ENCODE measurements around the gene LYZL6. TPM values are rescaled to one million over a fixed set of nuclear protein-coding genes. Genes with fewer than 3 reads are reported as not detected.

LYZL6 gene
- total RNA-seq, 2 experiments from 2014 or later, result not detected

DNA sequence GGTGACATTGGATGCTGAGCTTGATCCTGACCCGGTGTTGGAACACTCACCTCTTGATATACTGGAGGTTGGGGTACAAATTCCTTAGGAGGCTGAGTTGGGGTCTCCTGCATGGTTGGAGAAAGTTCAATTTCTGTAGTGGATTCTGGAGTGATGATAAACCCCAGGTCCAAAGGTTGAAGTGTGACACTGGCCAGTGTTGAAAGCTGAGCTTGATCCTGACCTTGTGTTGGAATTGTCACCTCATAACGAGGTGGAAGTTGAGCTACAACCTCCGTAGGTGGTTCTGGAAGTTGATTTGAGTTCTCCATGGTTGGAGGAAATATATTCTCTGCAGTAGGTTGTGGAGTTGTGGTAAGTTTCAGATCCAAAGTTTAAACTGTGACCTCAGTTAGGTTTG lies 34.1 kb downstream of the LYZL6 start:
- no peak for TF ChIP-seq CTCF (IDR thresholded peaks at IDR 0.05)
- peaks cover 28% of the 10 kb centered on the region for H3K4me1 ChIP-seq (ENCODE audit: insufficient read depth, low read length)
- no peaks in the 10 kb centered on the region for H3K27me3 Mint-ChIP-seq
- H3K27ac Mint-ChIP-seq, result no peak overlapping the region
- H3K4me3 ChIP-seq (ENCODE audit: low read length), result no peak overlapping the region
- no peaks in the 10 kb centered on the region for H3K36me3 ChIP-seq (ENCODE audit: insufficient read depth, low read length)
- H3K36me3 Mint-ChIP-seq (ENCODE audit: low read depth), result no peaks in the 10 kb centered on the region
- no peak overlapping the region for H3K4me3 Mint-ChIP-seq
- H3K27me3 ChIP-seq (ENCODE audit: control insufficient read depth in 1 of 2, insufficient read depth in 2 of 2, low read length in 2 of 2), result no peaks in the 10 kb centered on the region
- ChIA-PET POLR2A (no interaction called here), CTCF (no interaction called here)
- DNase-seq, result no peak
- intact Hi-C loops (cut with DNase I, micrococcal nuclease), result no loop called here
- ATAC-seq (ENCODE audit: poor library complexity), result no peak
- H3K27ac ChIP-seq (ENCODE audit: low read depth in 1 of 2, low read length in 2 of 2), result no peak overlapping the region
- H3K4me1 Mint-ChIP-seq (ENCODE audit: low read depth), result no peaks in the 10 kb centered on the region
- H3K9me3 Mint-ChIP-seq, result no peaks in the 10 kb centered on the region
- H3K9me3 ChIP-seq (ENCODE audit: control insufficient read depth in 1 of 2, insufficient read depth in 1 of 2, low read length in 2 of 2), result no peaks in the 10 kb centered on the region

GRCh38 chr17:35907691-35908090 lies 35.8 kb downstream of the LYZL6 start:
- Mint-ChIP-seq H3K9me3 (no peaks in the 10 kb centered on the region), H3K27me3 (no peaks in the 10 kb centered on the region), H3K4me1 (ENCODE audit: low read depth) (no peaks in the 10 kb centered on the region), H3K27ac (no peak overlapping the region), H3K4me3 (no peak overlapping the region), H3K36me3 (ENCODE audit: low read depth) (no peaks in the 10 kb centered on the region)
- TF ChIP-seq CTCF (IDR thresholded peaks at IDR 0.05), result no peak
- intact Hi-C loops (cut with DNase I, micrococcal nuclease), result no loop called here
- no peak for DNase-seq
- ChIA-PET POLR2A (interaction anchor here (0.9 to 1.6 kb wide), 2 partner anchors 37 to 58 kb away, joined by 3 read pairs; no protein-coding TSS in a partner anchor), CTCF (no interaction called here)
- Histone ChIP-seq H3K27ac (ENCODE audit: low read depth in 1 of 2, low read length in 2 of 2) (no peak overlapping the region), H3K27me3 (ENCODE audit: control insufficient read depth in 1 of 2, insufficient read depth in 2 of 2, low read length in 2 of 2) (no peaks in the 10 kb centered on the region), H3K4me1 (ENCODE audit: insufficient read depth, low read length) (peaks cover 12% of the 10 kb centered on the region), H3K9me3 (ENCODE audit: control insufficient read depth in 1 of 2, insufficient read depth in 1 of 2, low read length in 2 of 2) (no peaks in the 10 kb centered on the region), H3K36me3 (ENCODE audit: insufficient read depth, low read length) (no peaks in the 10 kb centered on the region), H3K4me3 (ENCODE audit: low read length) (no peak overlapping the region)
- no peak for ATAC-seq (ENCODE audit: poor library complexity)

DNA sequence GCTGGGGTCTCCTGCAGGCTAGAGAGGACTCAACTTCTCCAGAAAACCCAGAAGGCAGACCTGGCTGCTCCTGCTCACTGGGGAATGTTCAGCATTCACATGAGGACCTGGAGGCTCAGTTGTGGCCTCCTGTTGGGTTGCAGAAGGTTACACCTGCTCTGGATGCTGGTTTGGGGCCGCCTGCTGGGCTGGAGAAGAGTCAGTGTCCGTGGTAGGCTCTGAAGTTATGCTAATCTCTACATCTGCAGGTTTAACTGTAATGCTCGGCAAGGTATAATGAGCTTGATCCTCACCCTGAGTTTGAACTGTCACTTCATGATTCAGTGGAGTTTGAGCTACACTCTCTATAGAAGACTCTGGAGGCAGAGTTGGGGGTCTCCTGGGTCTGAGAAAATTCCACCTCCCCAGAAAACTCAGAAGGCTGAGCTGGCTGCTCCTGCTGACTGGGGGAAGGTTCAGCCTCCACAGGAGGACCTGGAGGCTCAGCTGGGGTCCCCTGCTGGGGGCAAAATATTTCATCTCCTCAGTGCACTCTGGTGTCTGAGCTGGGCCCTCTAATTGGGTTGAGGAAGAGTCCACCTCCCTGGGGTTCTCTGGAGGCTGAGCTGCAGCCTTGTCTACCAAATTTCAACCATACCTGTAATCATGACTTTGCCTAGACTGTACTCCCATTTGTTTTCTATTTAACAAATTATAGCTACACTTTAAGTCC lies 36.4 kb downstream of the LYZL6 start:
- H3K27me3 Mint-ChIP-seq, result no peaks in the 10 kb centered on the region
- ChIA-PET CTCF (no interaction called here), POLR2A (interaction anchor here (0.9 to 1.6 kb wide), 2 partner anchors 36 to 57 kb away, joined by 3 read pairs; no protein-coding TSS in a partner anchor)
- DNase-seq (peak in 3 of 14 experiments; percentile 15 to 47 (median 19)), ATAC-seq (ENCODE audit: poor library complexity) (no peak)
- no peaks in the 10 kb centered on the region for H3K9me3 Mint-ChIP-seq
- H3K27ac Mint-ChIP-seq, result no peak overlapping the region
- no peak overlapping the region for H3K4me3 Mint-ChIP-seq
- Histone ChIP-seq H3K9me3 (ENCODE audit: control insufficient read depth in 1 of 2, insufficient read depth in 1 of 2, low read length in 2 of 2) (no peaks in the 10 kb centered on the region), H3K27me3 (ENCODE audit: control insufficient read depth in 1 of 2, insufficient read depth in 2 of 2, low read length in 2 of 2) (no peaks in the 10 kb centered on the region), H3K4me1 (ENCODE audit: insufficient read depth, low read length) (peaks cover 15% of the 10 kb centered on the region), H3K4me3 (ENCODE audit: low read length) (no peak overlapping the region), H3K36me3 (ENCODE audit: insufficient read depth, low read length) (no peaks in the 10 kb centered on the region), H3K27ac (ENCODE audit: low read depth in 1 of 2, low read length in 2 of 2) (no peak overlapping the region)
- no peak for TF ChIP-seq CTCF (IDR thresholded peaks at IDR 0.05)
- no peaks in the 10 kb centered on the region for H3K36me3 Mint-ChIP-seq (ENCODE audit: low read depth)
- H3K4me1 Mint-ChIP-seq (ENCODE audit: low read depth), result no peaks in the 10 kb centered on the region
- intact Hi-C loops (cut with DNase I, micrococcal nuclease), result no loop called here
